ENCODE results near the gene CACNA1C. TPM values are rescaled to one million over a fixed set of nuclear protein-coding genes. Genes with fewer than 3 reads are reported as not detected.

Gene CACNA1C
- polyA plus RNA-seq, 1 of the 3 experiments (the other 2 are of a cell fraction) = 1.5 TPM

DNA sequence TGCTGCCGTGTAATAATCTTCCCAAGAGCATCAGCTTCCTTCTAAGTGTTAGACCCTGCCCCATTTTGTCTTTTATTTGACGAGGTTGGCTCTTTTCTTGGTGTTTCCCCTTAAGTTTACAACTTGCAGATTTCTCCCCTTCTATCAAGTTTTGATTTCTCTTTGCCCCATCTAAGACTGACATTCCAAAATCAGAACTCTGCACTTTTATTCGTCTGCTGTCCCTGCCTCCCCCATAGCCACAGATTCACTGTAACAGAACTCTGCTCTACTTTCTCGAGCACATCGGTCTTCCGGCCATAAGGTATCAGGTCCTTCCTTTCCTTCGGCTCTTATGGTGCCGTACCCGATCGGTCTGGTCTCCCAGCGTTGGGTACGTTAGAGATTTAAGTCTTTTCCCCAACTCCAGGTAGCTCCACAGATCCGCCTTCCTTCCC is 49.1 kb upstream of the CACNA1C start (continued):
- TF ChIP-seq, protein P1, sequence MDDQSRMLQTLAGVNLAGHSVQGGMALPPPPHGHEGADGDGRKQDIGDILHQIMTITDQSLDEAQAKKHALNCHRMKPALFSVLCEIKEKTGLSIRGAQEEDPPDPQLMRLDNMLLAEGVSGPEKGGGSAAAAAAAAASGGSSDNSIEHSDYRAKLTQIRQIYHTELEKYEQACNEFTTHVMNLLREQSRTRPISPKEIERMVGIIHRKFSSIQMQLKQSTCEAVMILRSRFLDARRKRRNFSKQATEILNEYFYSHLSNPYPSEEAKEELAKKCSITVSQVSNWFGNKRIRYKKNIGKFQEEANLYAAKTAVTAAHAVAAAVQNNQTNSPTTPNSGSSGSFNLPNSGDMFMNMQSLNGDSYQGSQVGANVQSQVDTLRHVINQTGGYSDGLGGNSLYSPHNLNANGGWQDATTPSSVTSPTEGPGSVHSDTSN (IDR thresholded peaks at IDR 0.05) = no peak
- no peak for TF ChIP-seq SIN3A (IDR thresholded peaks at IDR 0.05; ENCODE audit: borderline replicate concordance, low read depth, low read length)
- TF ChIP-seq RFX5 (IDR thresholded peaks at IDR 0.05; ENCODE audit: low read length) = no peak

DNA sequence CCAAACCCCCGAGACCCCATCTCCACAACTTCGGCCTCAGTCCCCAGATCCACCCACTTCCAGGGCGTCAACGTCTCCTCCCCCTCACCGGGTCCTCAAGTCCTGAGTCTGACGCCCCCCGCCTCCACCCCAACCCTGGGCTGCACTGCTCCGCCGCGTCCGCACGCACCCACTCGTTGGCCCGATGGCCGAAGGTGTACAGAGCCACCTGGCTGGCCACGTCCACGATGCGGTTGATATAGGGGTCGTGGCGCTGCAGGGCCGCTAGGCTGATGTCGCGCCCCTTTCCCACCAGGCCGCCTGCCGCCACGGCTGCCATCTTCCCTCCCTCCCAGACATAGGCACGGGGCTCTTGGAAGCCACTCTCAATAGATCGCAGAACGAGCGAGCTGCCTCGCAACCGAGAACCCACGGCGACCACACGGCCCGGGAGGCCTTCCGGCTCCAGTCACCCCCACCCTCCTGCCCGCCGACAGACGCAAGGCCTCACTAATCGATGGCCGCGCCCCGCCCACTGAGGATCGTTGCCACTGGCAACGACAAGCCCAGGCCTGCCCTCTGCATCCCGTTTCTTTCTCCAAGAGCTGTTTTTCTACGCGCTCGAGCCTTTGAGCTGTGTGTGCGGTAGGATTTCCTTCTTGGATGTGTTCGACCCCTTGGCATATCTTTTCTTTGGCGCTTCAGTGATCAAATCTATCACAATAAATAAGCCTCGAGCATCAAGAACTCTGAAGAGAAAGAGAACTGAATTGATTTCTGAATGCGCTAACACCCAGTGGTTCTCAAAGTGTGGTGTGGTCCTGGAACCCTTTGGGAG is 48.5 kb upstream of the CACNA1C start, which contains the start of gene DCP1B:
TSS of gene DCP1B (minus strand) at position 345 of the 817 bp plus-strand sequence. CDS start at position 319, 26 bp downstream.
- H3K9me3 ChIP-seq = no peaks in the 10 kb centered on the region
- peaks cover 10 to 22% of the 10 kb centered on the region in 2 experiments; a peak in 3 of 4 replicates for H3K4me1 ChIP-seq (ENCODE audit: control insufficient read depth in 1 of 2, insufficient read depth in 2 of 2, low read depth in 1 of 2, low read length in 1 of 2)
- H3K27ac ChIP-seq (ENCODE audit: low read depth in 2 of 2, low read length in 1 of 2) = peak within 1 kb of the TSS; percentile 91 to 99
- H3K9me2 ChIP-seq = no peaks in the 10 kb centered on the region
- H4K20me1 ChIP-seq (ENCODE audit: insufficient read depth) = no peaks in the 10 kb centered on the region
- WGBS (ENCODE audit: low lambda C conversion rate) = 12% methylated on average over 20 of the region's 55 CpGs
- peaks cover 0 to 4% of the 10 kb centered on the region in 2 experiments for H3K36me3 ChIP-seq (replicated peaks in 1 of 2; ENCODE audit: control insufficient read depth in 1 of 2, insufficient read depth in 2 of 2, low read length in 1 of 2)
- peak within 1 kb of the TSS; percentile 94 for H3K9ac ChIP-seq
- peak within 1 kb of the TSS; percentile 95 for H2AFZ ChIP-seq (ENCODE audit: low read depth)
- peak within 1 kb of the TSS; percentile 79 for H3K4me2 ChIP-seq
- H3K4me3 ChIP-seq (ENCODE audit: low read depth in 2 of 2, low read length in 1 of 2) = peak within 1 kb of the TSS; percentile 93 to 95
- CTCF ChIA-PET = interaction anchor here (0.7 to 1.4 kb wide), 4 partner anchors 9 to 579 kb away, joined by 3 to 4 read pairs (median 4); no protein-coding TSS in a partner anchor
- H3F3A ChIP-seq (replicated peaks; ENCODE audit: insufficient read depth) = peaks cover 4% of the 10 kb centered on the region
- POLR2A ChIA-PET = interaction anchor here (0.7 to 1.4 kb wide), 5 partner anchors 9 to 244 kb away, joined by 3 to 13 read pairs (median 6); partner anchors contain the start of gene CACNA1C
- no peaks in the 10 kb centered on the region for H3K27me3 ChIP-seq (ENCODE audit: insufficient read depth)
- peak; percentile 94 for DNase-seq
- peaks cover 43% of the 10 kb centered on the region for H3K79me2 ChIP-seq (ENCODE audit: insufficient read depth)
- no peak for TF ChIP-seq EP300 (IDR thresholded peaks at IDR 0.05; ENCODE audit: borderline replicate concordance in 1 of 2, low read depth in 1 of 2, low read length in 1 of 2)
- peak; percentile 7; the same call in 1 of the 2 replicates for TF ChIP-seq RAD21 (IDR thresholded peaks at IDR 0.05; ENCODE audit: low read length)
- no peak for TF ChIP-seq MEF2A (IDR thresholded peaks at IDR 0.05; ENCODE audit: borderline replicate concordance, low read depth)
- TF ChIP-seq RFX5 (IDR thresholded peaks at IDR 0.05; ENCODE audit: low read length) = peak; percentile 61
- TF ChIP-seq, protein P2, sequence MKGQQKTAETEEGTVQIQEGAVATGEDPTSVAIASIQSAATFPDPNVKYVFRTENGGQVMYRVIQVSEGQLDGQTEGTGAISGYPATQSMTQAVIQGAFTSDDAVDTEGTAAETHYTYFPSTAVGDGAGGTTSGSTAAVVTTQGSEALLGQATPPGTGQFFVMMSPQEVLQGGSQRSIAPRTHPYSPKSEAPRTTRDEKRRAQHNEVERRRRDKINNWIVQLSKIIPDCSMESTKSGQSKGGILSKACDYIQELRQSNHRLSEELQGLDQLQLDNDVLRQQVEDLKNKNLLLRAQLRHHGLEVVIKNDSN (IDR thresholded peaks at IDR 0.05; ENCODE audit: borderline replicate concordance, low read depth) = no peak
- peak; percentile 93 for TF ChIP-seq YY1 (IDR thresholded peaks at IDR 0.05; ENCODE audit: low read depth)
- TF ChIP-seq, protein P1 (IDR thresholded peaks at IDR 0.05) = no peak; the same call in 1 of the 2 replicates
- no peak for TF ChIP-seq FOXJ3 (CRISPR knock-in tag; IDR thresholded peaks at IDR 0.05)
- peak; percentile 72; the same call in 1 of the 2 replicates for TF ChIP-seq SIN3A (IDR thresholded peaks at IDR 0.05; ENCODE audit: borderline replicate concordance, low read depth, low read length)
- peak; percentile 58 for TF ChIP-seq CHD2 (IDR thresholded peaks at IDR 0.05; ENCODE audit: low read length, partially characterized antibody)
- peak; percentile 72 for TF ChIP-seq RCOR1 (IDR thresholded peaks at IDR 0.05; ENCODE audit: low read length)
- TF ChIP-seq NRF1 (IDR thresholded peaks at IDR 0.05; ENCODE audit: low read depth, low read length) = no peak
- TF ChIP-seq SMC3 (IDR thresholded peaks at IDR 0.05; ENCODE audit: low read depth, low read length) = no peak
- peak; percentile 88 for TF ChIP-seq POLR2AphosphoS5 (IDR thresholded peaks at IDR 0.05; ENCODE audit: low read depth, low read length)
- TF ChIP-seq, protein P3, sequence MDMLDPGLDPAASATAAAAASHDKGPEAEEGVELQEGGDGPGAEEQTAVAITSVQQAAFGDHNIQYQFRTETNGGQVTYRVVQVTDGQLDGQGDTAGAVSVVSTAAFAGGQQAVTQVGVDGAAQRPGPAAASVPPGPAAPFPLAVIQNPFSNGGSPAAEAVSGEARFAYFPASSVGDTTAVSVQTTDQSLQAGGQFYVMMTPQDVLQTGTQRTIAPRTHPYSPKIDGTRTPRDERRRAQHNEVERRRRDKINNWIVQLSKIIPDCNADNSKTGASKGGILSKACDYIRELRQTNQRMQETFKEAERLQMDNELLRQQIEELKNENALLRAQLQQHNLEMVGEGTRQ (IDR thresholded peaks at IDR 0.05; ENCODE audit: borderline replicate concordance, low read depth, low read length) = no peak
- no peak for TF ChIP-seq GATA2 (CRISPR knock-in tag; IDR thresholded peaks at IDR 0.05)
- TF ChIP-seq, protein P4, sequence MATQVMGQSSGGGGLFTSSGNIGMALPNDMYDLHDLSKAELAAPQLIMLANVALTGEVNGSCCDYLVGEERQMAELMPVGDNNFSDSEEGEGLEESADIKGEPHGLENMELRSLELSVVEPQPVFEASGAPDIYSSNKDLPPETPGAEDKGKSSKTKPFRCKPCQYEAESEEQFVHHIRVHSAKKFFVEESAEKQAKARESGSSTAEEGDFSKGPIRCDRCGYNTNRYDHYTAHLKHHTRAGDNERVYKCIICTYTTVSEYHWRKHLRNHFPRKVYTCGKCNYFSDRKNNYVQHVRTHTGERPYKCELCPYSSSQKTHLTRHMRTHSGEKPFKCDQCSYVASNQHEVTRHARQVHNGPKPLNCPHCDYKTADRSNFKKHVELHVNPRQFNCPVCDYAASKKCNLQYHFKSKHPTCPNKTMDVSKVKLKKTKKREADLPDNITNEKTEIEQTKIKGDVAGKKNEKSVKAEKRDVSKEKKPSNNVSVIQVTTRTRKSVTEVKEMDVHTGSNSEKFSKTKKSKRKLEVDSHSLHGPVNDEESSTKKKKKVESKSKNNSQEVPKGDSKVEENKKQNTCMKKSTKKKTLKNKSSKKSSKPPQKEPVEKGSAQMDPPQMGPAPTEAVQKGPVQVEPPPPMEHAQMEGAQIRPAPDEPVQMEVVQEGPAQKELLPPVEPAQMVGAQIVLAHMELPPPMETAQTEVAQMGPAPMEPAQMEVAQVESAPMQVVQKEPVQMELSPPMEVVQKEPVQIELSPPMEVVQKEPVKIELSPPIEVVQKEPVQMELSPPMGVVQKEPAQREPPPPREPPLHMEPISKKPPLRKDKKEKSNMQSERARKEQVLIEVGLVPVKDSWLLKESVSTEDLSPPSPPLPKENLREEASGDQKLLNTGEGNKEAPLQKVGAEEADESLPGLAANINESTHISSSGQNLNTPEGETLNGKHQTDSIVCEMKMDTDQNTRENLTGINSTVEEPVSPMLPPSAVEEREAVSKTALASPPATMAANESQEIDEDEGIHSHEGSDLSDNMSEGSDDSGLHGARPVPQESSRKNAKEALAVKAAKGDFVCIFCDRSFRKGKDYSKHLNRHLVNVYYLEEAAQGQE (IDR thresholded peaks at IDR 0.05; ENCODE audit: low read depth, low read length) = 0 out of 2 replicates have a peak, but pooled peaks have one; percentile 3
- TF ChIP-seq TEAD4 (IDR thresholded peaks at IDR 0.05; ENCODE audit: borderline replicate concordance, insufficient read depth) = no peak
- TF ChIP-seq TAF1 (IDR thresholded peaks at IDR 0.05; ENCODE audit: borderline replicate concordance, low read depth, low read length) = no peak; the same call in none of the 2 replicates
- TF ChIP-seq NFIC (IDR thresholded peaks at IDR 0.05; ENCODE audit: borderline replicate concordance) = no peak
- TF ChIP-seq, protein P5, sequence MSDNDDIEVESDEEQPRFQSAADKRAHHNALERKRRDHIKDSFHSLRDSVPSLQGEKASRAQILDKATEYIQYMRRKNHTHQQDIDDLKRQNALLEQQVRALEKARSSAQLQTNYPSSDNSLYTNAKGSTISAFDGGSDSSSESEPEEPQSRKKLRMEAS (IDR thresholded peaks at IDR 0.05; ENCODE audit: low read depth) = peak; percentile 94
